SK-N-MC (cell line): ENCODE data around the gene SLC12A5.

Experiments
- DNase-seq: peaks from one replicate; pipeline ENCODE4 v3.0.0-alpha.2; 2011; ENCODE audit warnings: low read depth, low spot score
- H3K27ac ChIP-seq: fragments of 200-600 bp; sonication (generic); 2 replicates; pipeline ENCODE4 v1.5.1; 2016; ENCODE audit warnings: mixed run types
- H3K36me3 ChIP-seq: fragments of 200-600 bp; sonication (generic); 2 replicates; pipeline ENCODE4 v1.6.1; 2017; ENCODE audit warnings: antibody characterized with exemption, low read length, mixed read lengths; ENCODE audit not compliant: insufficient read depth
- H3K4me3 ChIP-seq: fragments of 200-600 bp; sonication (generic); 2 replicates; pipeline ENCODE4 v1.5.1; 2016
- H3K9ac ChIP-seq: fragments of 200-600 bp; sonication (generic); 2 replicates; pipeline ENCODE4 v1.8.0; 2017; ENCODE audit warnings: mixed run types, mixed read lengths; ENCODE audit not compliant: insufficient read length
- H3K9me3 ChIP-seq: fragments of 200-600 bp; sonication (generic); 2 replicates; pipeline ENCODE4 v1.6.1; 2017; ENCODE audit warnings: low read depth, mild to moderate bottlenecking, antibody characterized with exemption, low read length, moderate library complexity, mixed read lengths
- EZH2 ChIP-seq: fragments of 200-600 bp; sonication (generic); IDR thresholded peaks from one replicate; pipeline ENCODE4 v1.6.1; 2017; ENCODE audit warnings: antibody characterized with exemption
- FOXP2 ChIP-seq: optimal IDR thresholded peaks from 2 replicates; pipeline ENCODE3; 2011; ENCODE audit warnings: mild to moderate bottlenecking, moderate library complexity; ENCODE audit not compliant: insufficient read depth; ENCODE audit errors: extremely low read length, control extremely low read depth
- POLR2AphosphoS5 ChIP-seq: IDR thresholded peaks from 2 replicates; pipeline ENCODE4 v1.6.1; 2012; ENCODE audit warnings: mild to moderate bottlenecking, low read depth, low read length, borderline replicate concordance

Gene SLC12A5

GRCh38 chr20:46011631-46012482, 17.2 kb upstream of the SLC12A5 start:
- Histone ChIP-seq H3K27ac (no peak overlapping the region), H3K9ac (no peak overlapping the region), H3K36me3 (no peaks in the 10 kb centered on the region), H3K9me3 (no peaks in the 10 kb centered on the region), H3K4me3 (no peak overlapping the region)
- no peak for DNase-seq
- TF ChIP-seq FOXP2 (no peak), POLR2AphosphoS5 (no peak), EZH2 (no peak)

DNA sequence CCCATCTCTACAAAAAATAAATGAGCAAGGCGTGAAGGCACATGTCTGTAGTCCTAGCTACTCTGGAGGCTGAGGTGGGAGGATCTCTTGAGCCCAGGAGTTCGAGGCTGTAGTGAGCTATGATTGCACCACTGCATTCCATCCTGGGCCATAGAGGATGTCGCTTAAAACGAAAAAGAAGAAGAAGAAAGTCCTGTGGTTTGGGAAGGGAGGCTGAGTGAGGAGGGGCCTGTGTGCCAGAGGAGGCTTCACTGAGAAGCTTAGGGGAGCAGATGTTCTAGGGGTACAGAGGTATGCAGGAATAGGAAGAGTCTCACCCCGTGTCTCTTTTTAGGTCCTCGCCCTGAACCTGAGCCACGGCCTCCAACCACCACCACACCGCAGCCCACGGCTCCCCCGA, 16.1 kb upstream of the SLC12A5 start:
- no peak overlapping the region for H3K4me3 ChIP-seq
- no peaks in the 10 kb centered on the region for H3K36me3 ChIP-seq
- DNase-seq: no peak
- H3K27ac ChIP-seq: no peak overlapping the region
- no peak overlapping the region for H3K9ac ChIP-seq
- no peaks in the 10 kb centered on the region for H3K9me3 ChIP-seq
- TF ChIP-seq POLR2AphosphoS5 (no peak), FOXP2 (no peak), EZH2 (no peak)

GRCh38 chr20:46013322-46013828, 15.6 kb upstream of the SLC12A5 start:
- Histone ChIP-seq H3K9me3 (no peaks in the 10 kb centered on the region), H3K27ac (no peak overlapping the region), H3K36me3 (no peaks in the 10 kb centered on the region), H3K9ac (no peak overlapping the region), H3K4me3 (peak overlapping the region; percentile 73)
- no peak for DNase-seq
- TF ChIP-seq EZH2 (no peak), FOXP2 (no peak), POLR2AphosphoS5 (no peak)

DNA sequence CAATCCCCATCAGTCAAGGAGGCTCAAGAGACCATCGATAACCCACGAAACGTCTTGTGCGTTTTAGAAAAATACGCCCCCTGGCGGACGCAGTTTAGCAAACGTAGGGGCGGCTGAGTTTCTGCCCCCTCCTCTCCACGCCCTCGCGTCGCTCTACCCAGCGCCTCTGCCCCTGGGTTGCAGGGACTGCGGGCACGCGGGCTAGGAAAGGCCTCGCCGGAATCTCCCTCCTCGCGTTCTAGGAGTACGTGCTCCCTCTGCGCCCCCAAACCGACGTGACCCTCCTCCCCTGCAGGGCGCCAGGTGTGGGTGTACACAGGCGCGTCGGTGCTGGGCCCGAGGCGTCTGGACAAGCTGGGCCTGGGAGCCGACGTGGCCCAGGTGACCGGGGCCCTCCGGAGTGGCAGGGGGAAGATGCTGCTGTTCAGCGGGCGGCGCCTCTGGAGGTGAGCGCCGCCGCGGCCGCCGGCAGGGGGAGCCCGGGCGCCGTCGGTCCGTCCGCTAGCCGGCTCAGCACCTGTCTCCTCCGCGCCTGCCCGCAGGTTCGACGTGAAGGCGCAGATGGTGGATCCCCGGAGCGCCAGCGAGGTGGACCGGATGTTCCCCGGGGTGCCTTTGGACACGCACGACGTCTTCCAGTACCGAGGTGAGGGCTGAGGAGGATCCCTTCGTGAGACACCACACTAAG, 15.0 kb upstream of the SLC12A5 start:
- peak overlapping the region; percentile 73 for H3K4me3 ChIP-seq
- H3K9ac ChIP-seq: no peak overlapping the region
- H3K27ac ChIP-seq: no peak overlapping the region
- no peaks in the 10 kb centered on the region for H3K9me3 ChIP-seq
- TF ChIP-seq EZH2 (no peak), FOXP2 (no peak), POLR2AphosphoS5 (no peak)
- H3K36me3 ChIP-seq: no peaks in the 10 kb centered on the region
- no peak for DNase-seq

GRCh38 chr20:46014517-46015396, 14.3 kb upstream of the SLC12A5 start:
- H3K36me3 ChIP-seq: no peaks in the 10 kb centered on the region
- TF ChIP-seq EZH2 (no peak), POLR2AphosphoS5 (no peak)
- no peaks in the 10 kb centered on the region for H3K9me3 ChIP-seq
- no peak overlapping the region for H3K9ac ChIP-seq
- DNase-seq: no peak
- H3K27ac ChIP-seq: no peak overlapping the region
- peak overlapping the region; percentile 73 for H3K4me3 ChIP-seq

GRCh38 chr20:46017272-46017671, 11.7 kb upstream of the SLC12A5 start:
- no peak for TF ChIP-seq EZH2
- no peak for TF ChIP-seq POLR2AphosphoS5
- no peak for TF ChIP-seq FOXP2
- H3K9ac ChIP-seq: no peak overlapping the region
- no peaks in the 10 kb centered on the region for H3K9me3 ChIP-seq
- H3K36me3 ChIP-seq: no peaks in the 10 kb centered on the region
- H3K27ac ChIP-seq: no peak overlapping the region
- no peak for DNase-seq
- no peak overlapping the region for H3K4me3 ChIP-seq

DNA sequence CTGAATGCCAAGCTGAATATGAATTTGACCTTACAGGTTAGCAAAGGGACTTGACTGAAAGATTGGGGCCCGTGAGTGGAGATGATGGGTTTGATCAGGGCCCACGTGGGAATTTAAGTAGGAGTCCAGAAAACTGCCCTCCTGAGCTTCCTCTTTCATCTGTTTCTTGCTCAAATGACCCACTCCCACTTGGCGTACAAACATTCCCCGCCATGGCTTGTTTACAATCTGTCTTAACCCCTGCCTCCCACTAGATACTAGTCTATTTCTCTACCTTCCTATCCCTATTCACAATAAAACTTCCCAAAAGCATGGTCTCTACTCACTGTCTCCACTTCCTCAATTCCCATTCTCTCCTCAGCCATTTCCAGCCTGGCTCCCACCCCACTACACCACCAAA, 10.9 kb upstream of the SLC12A5 start:
- no peak for TF ChIP-seq EZH2
- no peak for TF ChIP-seq FOXP2
- no peak for TF ChIP-seq POLR2AphosphoS5
- DNase-seq: no peak
- no peak overlapping the region for H3K4me3 ChIP-seq
- H3K9ac ChIP-seq: no peak overlapping the region
- H3K27ac ChIP-seq: no peak overlapping the region
- no peaks in the 10 kb centered on the region for H3K9me3 ChIP-seq
- no peaks in the 10 kb centered on the region for H3K36me3 ChIP-seq

- DNase-seq: no peak
- Histone ChIP-seq H3K27ac (no peak overlapping the region), H3K4me3 (no peak overlapping the region), H3K9ac (no peak overlapping the region), H3K9me3 (no peaks in the 10 kb centered on the region), H3K36me3 (no peaks in the 10 kb centered on the region)
- TF ChIP-seq FOXP2: no peak
- no peak for TF ChIP-seq POLR2AphosphoS5
- no peak for TF ChIP-seq EZH2
Observed at GRCh38 chr20:46018611-46019010, 10.4 kb upstream of the SLC12A5 start.
